ENCODE results near the gene BTBD19. TPM values are rescaled to one million over a fixed set of nuclear protein-coding genes. Genes with fewer than 3 reads are reported as not detected.

The BTBD19 gene
- total RNA-seq, 2 experiments from 2014 or later = 4.5 to 8.8 TPM

Other genes starting within 250 kb of the BTBD19 start
- gene TMEM53, start 134.0 kb upstream of the BTBD19 start, total RNA-seq = 1 to 10 TPM; 4.0 to 4.6 TPM
- 10 to 100 TPM; 80.0 to 88.4 TPM for gene ARMH1, start 133.8 kb upstream of the BTBD19 start, total RNA-seq
- gene RNU5D-1, start 77.4 kb upstream of the BTBD19 start, total RNA-seq = not detected
- gene KIF2C, start 68.7 kb upstream of the BTBD19 start, total RNA-seq = 100 to 1,000 TPM; 125 to 126 TPM
- gene RPS8, start 33.0 kb upstream of the BTBD19 start, total RNA-seq = 1,000 to 10,000 TPM; 1,750 to 1,777 TPM
- gene BEST4, start 20.4 kb upstream of the BTBD19 start, total RNA-seq = under 1 TPM; 0.26 to 0.42 TPM
- gene PLK3, start 8.1 kb upstream of the BTBD19 start, total RNA-seq = 10 to 100 TPM; 64.8 to 68.0 TPM
- gene DYNLT4, start 1.2 kb upstream of the BTBD19 start, total RNA-seq = 1 to 10 TPM; 1.8 to 2.3 TPM
- gene PTCH2, start 34.7 kb downstream of the BTBD19 start, total RNA-seq = 1 to 10 TPM; 1.3 to 1.4 TPM
- 10 to 100 TPM; 24.6 to 28.8 TPM for gene EIF2B3, start 178.1 kb downstream of the BTBD19 start, total RNA-seq
- 10 to 100 TPM; 33.5 to 38.6 TPM for gene HECTD3, start 202.8 kb downstream of the BTBD19 start, total RNA-seq
- gene UROD, start 203.7 kb downstream of the BTBD19 start, total RNA-seq = 10 to 100 TPM; 74.7 to 76.4 TPM